Daoy (cell line): Measurements from ENCODE around the gene LDLRAD3. TPM values are rescaled to one million over a fixed set of nuclear protein-coding genes. Genes with fewer than 3 reads are reported as not detected.
A peak's percentile ranks its signal among the peaks of the same experiment; 100 is the strongest.

Experiments used
- DNase-seq: peaks from one replicate; pipeline ENCODE4 v3.0.0-alpha.2; 2015; ENCODE audit warnings: low read depth
- total RNA-seq: library from RNA; depleted of rRNA; stranded (reverse); fragments of >200 nt; shearing (Covaris generic); gene quantifications from 2 replicates; pipeline ENCODE4 v1.2.3, GENCODE V29; 2014

The LDLRAD3 gene
- total RNA-seq, 1 experiment from 2014 or later = 6.1 TPM

DNA sequence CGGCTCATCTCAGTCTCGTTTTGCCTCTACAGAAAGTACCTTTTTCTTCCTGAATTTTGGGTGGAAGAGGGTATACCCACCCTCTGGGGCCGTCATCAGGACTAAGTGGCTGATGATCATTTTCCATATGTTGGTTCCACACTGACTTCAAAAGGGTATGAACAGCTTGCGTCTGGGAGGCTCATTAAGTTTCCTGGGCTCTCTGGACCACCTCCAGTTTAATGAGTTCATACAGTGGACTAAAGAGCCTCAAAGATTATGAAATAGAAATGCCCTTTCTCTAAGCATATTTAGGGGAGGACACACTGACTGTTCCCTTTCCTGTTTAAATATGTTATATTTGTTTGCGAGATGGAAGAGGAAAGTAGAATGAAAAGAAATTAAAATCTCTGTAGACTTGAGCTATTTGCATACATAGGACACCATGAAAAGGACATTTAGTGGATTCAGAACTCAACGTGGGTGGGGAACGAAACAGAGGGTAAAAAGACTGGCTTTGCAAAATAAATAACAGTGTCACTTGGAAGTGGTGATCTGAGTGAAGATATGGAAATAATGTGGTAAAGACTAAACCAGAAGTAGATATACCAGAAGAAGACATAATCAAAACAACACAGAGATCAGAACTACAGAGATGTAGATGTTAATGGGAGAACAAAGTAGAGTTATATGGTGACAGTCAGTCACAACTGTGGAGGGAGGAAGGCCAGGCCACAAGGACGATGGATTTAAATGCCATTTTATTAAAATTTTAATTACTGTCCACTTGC is 18.7 kb downstream of the LDLRAD3 start:
- no peak for DNase-seq

DNA sequence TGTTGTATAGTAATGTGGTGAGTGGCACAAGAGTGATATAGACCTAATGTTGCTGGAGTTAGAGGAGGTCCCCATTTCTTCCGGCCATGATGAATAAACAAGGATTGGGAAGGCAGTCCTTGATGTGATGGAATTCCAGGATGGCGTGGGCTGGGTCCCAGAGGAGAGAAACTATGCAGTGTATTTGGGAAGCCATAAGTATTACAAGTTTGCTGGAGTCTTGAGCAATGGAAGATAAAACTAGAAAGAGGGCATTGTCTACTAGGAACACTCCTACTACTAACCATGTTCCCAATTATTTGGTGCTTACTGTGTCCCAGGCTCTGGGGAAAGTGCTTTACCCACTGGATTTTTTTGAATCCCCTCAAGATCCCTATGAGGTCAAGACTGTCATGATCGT is 20.0 kb downstream of the LDLRAD3 start:
- DNase-seq = no peak

DNA sequence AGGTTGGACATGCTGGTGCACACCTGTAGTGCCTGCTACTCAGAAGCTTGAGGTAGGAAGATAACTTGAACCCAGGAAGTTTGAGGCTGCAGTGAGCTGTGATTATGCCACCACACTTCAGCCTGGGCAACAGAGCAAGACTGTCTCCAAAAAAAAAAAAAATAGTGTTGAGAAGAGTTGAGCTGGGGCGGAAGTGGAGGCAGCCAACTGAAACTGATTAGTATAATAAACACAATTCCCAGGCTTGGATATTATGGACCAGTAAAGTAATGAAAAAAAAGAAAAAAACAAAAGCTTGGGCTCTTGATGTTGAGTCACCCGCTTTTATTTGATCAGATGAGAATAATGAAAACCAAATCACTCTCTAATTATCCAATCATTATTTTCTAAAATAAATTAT is 21.0 kb downstream of the LDLRAD3 start:
- DNase-seq = no peak

DNA sequence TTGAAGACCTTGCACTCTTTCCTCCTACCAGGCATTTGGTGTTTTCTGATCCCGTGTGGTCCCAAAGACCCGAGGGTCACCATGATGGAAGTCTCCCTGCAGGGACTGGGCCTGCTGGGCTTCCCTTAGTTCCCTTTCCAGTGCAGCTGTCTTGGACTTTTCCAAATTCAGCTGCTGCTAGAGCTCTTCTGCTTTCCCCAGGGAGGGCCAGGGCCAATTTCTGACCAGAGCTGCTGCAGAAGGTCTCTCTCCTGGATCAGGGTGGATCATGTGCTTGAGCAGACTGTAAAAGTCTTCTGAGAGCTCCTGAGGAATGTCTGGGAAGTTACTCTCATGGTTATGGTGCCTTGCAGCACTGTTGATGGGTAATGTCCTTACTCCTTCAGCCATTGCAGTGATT is 23.2 kb downstream of the LDLRAD3 start:
- DNase-seq = no peak

DNA sequence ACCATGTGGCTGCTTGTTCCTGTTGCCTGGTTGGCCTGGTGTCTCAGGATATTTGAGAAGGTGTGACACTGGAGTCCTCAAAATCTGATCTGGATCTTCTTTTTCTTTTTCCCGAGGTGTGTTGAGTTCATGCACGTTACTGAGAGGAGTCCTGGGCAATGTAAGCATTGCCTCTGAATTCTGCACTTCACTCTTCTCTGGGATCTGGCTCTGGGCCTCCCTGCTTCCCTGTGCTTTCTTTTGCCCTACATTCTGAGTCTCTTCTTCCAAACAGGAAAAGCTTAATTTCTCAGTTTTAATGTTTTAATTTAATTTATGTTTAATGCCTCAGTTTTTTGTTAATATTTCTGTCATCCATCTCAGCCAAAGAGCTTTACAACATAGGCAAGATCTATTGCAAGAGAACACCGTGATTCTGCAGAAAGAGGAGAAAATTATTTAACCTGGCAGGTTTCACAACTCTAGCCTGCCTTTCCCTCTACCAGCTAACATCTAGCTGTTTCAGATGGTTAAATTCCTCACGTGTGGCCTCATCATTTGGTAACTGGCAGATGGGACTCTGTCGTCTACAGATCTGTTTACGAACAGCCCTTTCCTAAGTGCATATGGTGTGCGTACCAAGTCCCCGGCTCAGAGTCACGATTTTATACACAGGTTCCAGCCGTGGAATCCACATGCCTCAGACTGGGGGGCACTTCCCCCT is 24.7 kb downstream of the LDLRAD3 start:
- DNase-seq = no peak

DNA sequence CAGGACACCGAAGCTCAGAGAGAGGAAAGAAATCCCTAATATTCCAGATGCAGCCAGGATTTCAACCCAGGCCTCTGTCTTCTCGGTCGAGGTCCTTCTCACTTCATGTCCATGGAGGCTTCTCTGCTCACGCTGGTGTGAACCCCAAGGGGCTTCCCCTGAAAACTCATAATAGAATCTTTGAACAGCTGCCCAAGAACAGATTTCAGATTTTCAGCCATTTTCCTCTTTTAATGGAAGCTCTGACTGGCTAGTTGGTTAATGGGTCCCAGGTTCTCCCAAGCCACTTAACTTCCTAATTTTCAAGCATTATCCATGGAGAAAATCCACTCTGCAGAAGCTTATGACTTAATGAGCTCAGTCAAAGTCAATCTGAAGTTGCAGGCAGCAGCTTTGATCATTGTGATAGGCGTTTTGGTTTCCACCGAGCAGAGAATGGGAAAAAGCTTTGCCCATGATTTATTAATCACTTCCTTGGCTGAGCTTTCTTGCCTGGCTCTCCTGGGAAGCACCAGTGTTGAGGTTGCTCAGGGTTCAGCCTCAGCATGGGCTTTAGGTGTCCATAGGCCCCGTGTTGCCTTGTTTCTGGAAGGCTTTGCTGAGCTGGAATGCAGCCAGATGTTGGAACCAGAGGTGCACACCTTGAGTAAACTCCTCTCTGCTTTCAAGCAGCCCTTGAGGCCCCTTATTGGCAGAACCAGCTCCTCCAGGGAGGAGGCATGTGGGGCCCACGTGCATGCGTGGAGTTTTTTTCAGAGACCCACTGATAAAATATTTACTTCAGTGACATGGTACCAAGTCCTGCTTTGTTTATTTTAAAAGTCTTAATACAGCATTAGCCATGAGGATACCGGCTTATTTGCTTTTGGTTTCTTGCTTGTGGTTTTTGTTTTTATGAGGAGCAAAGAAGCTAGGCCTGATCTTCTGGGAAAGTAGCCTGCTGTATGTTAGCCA is 25.5 kb downstream of the LDLRAD3 start:
- no peak for DNase-seq

DNA sequence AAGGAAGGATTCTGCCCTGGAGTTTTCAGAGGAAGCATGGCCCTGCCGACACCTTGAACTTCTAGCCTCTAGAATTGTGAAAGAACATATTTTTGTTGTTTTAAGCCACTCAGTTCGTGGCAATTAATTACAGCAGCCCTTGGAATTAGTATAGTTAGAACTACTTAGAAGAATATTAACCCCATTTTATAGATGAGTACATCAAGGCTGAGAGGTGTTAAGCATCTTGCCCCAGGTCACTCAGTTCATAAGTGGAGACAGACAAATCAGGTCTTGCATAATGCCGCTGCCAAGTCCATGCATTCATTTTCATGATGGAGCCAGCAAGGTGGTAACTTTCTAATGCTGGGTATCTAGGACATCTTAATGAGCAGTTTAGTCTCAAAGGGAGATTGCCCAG is 26.6 kb downstream of the LDLRAD3 start:
- DNase-seq = no peak

DNA sequence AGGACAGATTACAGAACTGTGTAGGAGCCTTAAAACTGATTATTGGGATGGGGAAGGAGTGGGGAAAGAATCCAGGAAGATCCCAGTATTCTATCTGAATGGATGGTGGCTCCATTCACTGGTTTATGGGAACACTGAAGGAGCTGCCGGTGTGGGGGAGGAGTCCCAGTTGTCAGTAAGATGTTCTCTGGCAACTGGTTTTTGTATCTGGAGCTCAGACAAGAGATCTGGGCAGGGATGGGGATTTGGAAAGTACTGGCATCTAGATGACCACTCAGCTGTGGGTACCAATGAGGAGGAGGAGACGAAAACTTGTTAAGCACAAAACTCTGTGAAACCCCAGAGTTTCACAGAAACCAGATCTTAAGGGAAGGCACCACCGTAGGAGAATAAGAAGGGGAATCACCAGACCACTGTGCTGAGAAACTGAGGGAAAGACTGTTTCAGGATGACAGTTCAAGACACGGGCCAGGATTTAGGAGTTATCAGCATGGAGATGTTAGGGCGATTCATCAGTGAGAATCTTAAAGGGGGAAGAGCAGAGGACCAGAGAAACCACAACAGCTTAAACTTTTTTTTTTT is 28.1 kb downstream of the LDLRAD3 start:
- DNase-seq = no peak

DNA sequence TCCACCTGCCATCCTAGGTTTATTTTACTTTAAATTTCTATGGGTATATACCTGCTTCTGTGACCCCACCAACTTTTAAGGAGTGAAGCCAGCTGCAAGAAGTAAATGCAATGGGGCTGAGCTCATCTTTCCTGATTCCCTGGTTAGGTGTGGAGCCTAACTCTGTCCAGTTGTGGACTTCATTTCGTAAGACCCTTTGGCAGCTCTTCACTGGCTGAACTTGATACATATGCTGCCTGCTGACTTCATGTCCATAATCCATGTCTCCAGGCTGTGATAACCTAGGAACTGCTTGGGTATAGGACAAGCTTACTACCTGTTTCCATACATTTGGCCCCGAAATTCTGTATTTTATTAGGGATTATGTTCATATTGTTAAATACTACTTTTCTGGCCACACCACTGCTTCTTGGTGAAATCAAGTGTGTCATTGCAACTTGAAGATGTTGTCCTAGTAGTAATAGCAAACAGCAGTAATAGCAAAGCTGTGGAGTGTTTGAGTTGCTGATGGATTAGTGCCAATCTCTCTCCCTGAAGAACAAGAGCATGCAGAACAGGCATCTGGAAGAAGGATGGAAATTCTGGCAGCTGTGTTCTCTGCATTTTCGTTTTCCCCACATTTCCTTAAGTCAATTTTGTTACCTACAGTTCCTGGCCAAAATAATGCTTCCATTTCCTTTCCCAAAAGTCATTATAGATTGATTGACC is 31.2 kb downstream of the LDLRAD3 start:
- DNase-seq = no peak

DNA sequence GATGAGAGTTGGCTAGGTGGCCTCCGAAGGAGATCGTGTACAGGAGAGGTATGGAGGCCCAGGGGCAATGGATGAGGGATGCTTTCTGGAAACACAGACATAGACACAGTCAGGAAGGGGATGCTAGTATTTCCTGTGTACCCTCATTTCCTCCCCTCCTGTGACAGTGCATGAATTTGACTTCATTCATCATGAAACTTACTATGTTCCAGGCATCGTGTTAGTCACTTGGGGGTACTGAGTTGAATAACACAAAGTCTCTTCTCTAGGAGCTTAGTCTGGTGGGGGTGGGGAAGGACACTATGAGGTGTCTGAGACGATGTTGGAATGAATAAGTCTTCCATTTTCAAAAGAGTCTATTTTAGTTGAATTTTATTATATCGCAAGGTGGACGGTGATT is 32.6 kb downstream of the LDLRAD3 start:
- no peak for DNase-seq

DNA sequence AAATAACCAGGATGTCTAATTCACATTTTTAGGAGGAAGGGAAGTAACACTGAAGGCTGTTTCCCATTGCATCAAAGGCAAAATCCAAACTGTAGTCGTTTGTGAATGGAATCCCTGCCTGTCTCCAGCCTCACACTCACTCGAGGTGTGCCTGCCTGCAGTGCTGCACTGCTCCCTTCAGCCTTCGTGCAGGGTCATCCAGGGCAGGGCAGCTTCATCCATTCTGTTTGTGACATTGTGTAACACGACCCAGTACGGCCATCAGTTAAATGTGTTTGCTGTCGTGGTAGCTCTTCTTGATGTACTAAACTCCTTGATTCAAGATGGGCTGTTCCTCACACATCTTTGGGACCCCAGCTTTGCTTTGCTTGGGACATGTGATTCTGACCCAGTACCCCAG is 34.3 kb downstream of the LDLRAD3 start:
- no peak for DNase-seq

DNA sequence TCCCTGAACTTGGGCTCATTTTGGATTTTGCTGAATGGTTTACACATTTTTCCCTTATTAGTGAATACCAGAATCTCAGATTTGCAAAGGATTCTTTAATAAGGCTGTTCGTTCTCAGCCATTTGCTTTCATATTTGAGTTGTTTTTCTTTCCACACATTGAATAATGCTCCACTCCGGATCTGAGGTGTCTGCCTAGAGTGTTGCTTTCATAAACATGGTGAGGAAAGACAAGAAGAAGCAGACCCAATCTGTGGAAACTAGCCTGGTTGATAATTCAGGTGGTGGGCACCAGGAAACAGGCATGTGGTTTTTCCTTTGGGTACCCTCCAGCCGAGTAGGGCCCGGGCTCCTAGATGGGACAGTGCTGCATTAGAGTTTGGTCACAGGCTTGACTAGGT is 35.0 kb downstream of the LDLRAD3 start:
- no peak for DNase-seq

DNA sequence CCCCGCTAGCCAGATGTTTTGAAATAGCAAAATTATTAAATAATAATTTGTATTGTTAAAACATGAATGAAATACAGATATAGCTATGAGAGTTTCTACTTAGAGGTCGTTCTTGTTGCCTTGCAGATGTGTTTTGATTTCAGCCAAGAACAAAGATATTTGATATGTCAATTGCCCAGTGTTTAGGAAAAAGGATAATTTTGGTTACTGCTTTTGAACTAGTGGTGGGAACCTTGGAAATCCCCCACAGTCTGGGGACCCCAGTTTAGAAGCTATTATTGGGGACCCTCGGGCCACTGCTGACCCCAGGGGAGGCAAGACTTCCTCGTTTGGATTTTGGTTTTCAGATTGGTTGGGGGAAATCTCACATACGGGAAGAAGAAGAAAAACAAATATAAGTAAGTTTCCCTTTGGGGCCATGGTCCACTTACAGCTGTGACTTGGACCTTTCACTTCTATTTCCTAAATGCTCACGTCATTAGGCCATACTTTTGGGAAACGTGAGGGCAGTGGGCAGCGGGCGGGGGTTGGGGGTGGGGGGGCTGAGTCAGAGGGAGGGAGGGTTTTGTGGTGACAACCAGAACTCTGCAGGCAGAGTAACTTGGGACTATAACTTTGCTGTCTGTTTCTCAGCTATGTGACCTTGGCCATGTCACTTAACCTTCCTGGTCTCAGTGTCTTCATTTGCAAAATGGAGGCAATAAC is 37.0 kb downstream of the LDLRAD3 start:
- peak; percentile 19 for DNase-seq

DNA sequence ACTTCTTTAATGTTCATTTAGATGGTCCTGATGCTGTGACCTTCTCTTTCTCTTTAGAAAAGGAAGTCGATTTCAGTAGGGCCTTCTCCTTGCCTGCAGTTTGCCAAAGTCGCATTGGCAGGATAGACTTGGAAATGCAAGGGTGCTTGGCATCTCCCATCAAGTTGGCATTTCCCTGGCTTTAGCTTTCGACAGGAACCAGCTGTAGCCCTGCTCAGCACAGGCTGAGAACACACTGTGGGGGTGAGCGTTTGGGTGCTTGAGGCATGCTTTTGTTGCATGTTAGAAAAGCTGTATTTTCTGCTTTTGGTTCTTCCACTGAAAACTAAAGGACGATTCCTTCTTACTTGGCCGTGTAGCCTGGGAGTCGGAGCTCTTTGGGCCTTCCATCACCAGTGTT is 37.7 kb downstream of the LDLRAD3 start:
- DNase-seq = no peak

DNA sequence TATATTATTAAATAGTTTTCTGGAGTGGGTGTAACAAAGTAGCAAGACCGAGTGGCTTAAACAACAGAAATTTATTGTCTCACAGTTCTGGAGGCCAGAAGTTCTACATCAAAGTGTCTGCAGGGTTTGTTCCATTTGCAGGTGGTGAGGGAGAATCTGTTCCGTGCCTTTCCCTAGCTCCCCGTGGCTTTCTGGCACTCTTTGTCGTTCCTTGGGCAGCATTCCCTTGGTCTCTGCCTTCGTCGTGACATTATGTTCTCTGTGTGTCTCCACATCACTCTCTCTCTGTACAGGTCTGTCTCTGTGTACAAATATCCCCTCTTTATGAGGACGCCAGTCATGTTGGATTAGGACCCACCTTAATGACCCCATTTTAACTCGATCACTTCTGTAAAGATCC is 38.2 kb downstream of the LDLRAD3 start:
- no peak for DNase-seq

DNA sequence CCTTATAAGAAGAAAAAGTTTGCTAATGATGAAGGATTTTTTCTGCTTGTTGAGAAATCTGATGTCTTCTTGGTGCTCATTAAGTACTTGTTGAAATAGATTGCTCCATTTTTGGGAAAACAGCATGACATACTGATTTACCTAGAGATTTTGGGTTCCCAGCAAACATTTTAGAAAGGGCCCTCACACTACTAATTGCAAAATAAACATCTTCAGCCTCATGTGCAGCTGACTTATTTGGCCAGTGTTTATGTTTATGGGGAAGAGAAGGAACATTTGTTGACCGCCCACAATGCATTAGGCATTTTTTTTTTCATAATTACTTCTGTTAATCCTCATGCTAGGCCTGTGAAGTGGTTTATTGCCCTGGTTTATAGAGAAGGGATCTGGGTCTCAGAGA is 40.1 kb downstream of the LDLRAD3 start:
- no peak for DNase-seq

DNA sequence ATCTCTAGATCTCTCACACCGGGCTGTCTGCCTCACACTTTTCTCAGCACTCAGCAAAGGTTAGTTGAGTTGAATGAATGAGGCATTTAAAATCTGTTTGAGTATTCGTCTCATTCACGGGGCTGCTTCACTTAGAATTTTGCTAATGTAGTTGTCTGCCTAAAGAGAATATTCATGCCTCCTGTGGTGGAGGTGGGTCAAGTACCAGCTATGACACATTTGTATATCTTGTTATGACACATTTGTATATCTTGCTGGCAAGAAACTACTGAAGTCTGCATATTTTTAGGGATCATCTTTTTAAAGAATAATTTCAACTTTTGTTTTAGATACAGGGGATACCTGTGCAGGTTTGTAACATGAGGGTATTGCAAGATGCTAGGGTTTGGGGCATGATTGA is 43.1 kb downstream of the LDLRAD3 start:
- no peak for DNase-seq

DNA sequence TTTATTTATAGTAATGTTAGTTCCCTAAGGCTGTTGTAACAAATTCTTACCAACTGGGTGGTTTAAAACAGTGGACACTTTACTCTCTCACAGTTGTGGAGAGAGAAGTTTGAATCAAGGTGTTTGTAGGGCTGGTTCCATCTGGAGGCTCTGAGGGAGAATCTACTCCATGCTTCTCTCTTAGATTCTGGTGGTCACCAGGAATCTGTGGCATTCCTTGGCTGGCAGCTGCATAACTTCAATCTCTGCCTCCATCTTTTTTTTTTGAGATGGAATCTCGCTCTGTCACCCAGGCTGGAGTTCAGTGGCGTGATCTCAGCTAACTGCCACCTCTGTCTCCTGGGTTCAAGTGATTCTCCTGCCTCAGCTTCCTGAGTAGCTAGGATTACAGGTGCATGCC is 46.3 kb downstream of the LDLRAD3 start:
- no peak for DNase-seq

DNA sequence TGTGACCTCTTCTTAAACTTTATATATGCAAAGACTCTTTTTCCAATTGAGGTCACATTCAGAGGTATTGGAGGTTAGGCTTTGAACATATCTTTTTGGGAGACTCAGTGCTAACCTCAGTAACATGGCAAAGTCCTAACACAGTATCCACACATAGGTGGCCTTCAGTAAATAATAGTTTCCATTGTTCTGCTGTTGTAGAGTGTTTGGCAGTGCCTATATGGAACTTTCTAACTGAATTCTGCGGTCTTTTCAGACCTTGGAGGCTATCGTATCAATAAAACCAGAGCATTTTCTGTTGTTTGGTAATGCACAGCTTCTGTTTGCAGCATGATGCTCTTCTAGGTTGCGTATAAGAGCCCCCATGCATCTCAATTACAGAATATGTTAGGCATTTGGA is 47.0 kb downstream of the LDLRAD3 start:
- no peak for DNase-seq

DNA sequence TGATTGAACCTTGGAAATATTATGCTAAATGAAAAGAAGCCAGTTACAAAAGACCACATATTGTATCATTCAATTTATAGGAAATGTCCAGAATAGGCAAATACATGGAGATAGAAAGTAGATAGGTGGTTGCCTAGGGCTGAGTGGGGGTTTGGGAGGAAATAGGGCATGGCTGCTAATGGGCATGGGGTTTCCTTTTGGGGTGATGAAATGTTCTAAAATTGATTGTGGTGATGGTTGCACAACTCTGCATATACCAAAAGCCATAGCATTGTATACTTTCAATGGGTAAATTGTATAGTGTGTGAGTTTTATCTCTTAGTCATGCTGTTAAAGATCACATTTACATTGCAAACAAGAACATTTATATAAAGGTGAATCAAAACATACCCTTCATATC is 48.7 kb downstream of the LDLRAD3 start:
- no peak for DNase-seq

DNA sequence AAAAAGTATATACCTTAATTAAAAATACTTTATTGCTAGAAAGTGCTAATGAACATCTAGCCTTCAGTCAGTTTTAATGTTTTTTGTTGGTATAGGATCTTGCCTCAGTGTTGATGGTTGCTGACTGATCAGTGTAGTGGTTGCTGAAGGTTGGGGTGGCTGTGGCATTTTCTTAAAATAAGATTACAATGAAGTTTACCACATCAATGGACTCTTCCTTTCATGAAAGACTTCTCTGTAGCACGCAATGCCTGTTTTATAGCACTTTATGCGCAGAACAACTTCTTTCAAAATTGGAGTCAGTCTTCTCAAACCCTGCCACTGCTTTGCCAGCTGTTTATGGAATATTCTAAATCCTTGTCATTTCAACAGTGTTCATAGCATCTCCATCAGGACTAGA is 50.6 kb downstream of the LDLRAD3 start:
- DNase-seq = no peak
